Cardiac muscle cell (in vitro differentiated cells and primary cell): ENCODE results near the gene NOTCH2. TPM values are rescaled to one million over a fixed set of nuclear protein-coding genes. Genes with fewer than 3 reads are reported as not detected.

Experiments
- DNase-seq, 2 donors: peaks; one replicate each; pipeline versions ENCODE4 v3.0.0 to v3.0.0-alpha.2; 2010 to 2017; ENCODE audit warnings: low read depth in 1 of 2, low spot score in 1 of 2
- H3K27ac ChIP-seq: fragments of 200-600 bp; sonication (generic); 2 replicates; pipeline ENCODE4 v1.5.1; 2016
- H3K27me3 ChIP-seq: fragments of 200-600 bp; sonication (generic); 2 replicates; pipeline ENCODE4 v1.6.0; 2016; ENCODE audit warnings: control low read depth
- H3K36me3 ChIP-seq: fragments of 200-600 bp; sonication (generic); 2 replicates; pipeline ENCODE4 v1.5.1; 2016; ENCODE audit warnings: control low read depth
- H3K4me1 ChIP-seq: fragments of 200-600 bp; sonication (generic); 2 replicates; pipeline ENCODE4 v1.8.1; 2017; ENCODE audit warnings: low read depth, mild to moderate bottlenecking, mixed run types
- H3K4me3 ChIP-seq: fragments of 200-600 bp; sonication (generic); 2 replicates; pipeline ENCODE4 v1.5.1; 2016; ENCODE audit warnings: mild to moderate bottlenecking
- H3K9me3 ChIP-seq: fragments of 200-600 bp; sonication (generic); 2 replicates; pipeline ENCODE4 v1.5.1; 2017; ENCODE audit warnings: low read depth, mild to moderate bottlenecking, control low read depth
- polyA plus RNA-seq: library from polyadenylated mRNA; unstranded; fragments of >200 nt; fragmentation: Nextera tagmentation; extraction: Ambion mirVana; gene quantifications from 2 replicates; pipeline ENCODE4 v1.2.1, GENCODE V29; 2016
- total RNA-seq: library from RNA; depleted of rRNA; stranded (reverse); fragments of >200 nt; gene quantifications from 2 replicates; pipeline ENCODE4 v1.2.3, GENCODE V29; 2016
- TF ChIP-seq, protein P1 (sequence below): IDR thresholded peaks from 2 replicates; pipeline ENCODE4 v1.5.1; 2012; ENCODE audit warnings: low read depth, mild to moderate bottlenecking, low read length

The NOTCH2 gene
- total and polyA plus RNA-seq, 2 experiments from 2014 or later = 25.6 to 52.3 TPM

DNA sequence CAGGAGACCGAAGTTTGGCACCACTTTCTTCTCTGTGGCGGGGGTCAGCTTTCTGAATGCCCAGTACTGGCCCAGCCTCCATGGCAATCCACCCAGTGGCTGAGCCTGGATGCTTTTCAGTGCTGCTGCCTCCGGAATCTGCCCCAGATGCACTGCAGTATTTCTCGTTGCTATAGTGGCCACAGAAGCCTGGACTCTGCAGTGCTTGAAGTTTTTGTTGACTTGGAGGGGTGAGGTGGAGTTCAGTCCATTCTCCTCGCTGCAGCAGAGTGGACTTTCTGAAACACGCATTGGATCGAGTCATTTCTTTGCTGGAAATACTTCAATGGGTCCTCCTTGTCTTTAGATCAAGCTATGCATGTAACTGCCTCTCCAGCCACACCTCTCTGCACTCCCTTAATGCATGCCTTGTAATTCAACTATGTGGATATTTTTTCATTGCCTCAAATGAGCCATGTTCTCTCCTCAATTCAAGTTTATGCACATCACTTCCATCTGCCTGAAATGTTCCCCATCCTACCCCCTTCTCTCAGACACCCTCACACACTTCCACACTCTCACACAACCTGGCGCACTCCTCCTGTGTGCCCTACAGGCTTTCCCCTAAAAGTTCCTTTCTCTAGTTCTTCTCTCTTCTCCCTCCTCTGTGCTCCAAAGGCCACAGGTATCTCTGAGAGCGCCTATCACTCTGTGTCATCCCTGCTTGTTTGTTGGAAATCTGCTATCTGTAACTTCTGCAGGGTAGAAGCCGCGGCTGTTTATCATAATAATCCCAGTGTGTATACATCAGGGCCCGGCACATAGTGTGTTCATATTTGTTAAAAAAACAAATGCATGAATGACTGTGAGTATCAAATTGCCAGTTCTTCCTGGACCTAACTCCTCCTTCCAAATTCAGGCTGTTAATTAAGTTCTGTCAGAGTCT is 189.7 kb downstream of the NOTCH2 start:
- Histone ChIP-seq H3K27ac (no peak overlapping the region), H3K4me3 (no peak overlapping the region), H3K4me1 (no peaks in the 10 kb centered on the region), H3K27me3 (peaks cover 12% of the 10 kb centered on the region), H3K36me3 (no peaks in the 10 kb centered on the region), H3K9me3 (no peaks in the 10 kb centered on the region)
- DNase-seq = no peak
- TF ChIP-seq, protein P1, sequence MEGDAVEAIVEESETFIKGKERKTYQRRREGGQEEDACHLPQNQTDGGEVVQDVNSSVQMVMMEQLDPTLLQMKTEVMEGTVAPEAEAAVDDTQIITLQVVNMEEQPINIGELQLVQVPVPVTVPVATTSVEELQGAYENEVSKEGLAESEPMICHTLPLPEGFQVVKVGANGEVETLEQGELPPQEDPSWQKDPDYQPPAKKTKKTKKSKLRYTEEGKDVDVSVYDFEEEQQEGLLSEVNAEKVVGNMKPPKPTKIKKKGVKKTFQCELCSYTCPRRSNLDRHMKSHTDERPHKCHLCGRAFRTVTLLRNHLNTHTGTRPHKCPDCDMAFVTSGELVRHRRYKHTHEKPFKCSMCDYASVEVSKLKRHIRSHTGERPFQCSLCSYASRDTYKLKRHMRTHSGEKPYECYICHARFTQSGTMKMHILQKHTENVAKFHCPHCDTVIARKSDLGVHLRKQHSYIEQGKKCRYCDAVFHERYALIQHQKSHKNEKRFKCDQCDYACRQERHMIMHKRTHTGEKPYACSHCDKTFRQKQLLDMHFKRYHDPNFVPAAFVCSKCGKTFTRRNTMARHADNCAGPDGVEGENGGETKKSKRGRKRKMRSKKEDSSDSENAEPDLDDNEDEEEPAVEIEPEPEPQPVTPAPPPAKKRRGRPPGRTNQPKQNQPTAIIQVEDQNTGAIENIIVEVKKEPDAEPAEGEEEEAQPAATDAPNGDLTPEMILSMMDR = no peak

DNA sequence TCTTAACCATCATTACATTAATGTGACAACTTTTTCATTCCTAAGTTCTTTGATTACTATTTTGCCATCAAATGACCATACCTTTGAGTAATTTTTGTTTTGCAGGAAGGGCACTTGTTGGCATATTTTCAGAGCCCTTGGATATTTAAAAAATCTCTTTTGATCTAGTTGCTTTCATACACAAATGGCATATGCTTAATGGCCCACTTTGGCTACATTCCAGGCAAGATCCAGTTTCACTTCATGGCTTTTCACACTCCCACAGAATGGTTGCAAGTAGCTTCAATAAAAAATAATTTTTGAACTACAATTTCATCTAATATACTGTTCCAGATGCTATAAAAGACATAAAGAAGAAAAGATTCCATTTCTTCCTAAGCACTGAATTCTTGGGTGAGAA is 191.3 kb downstream of the NOTCH2 start:
- H3K27ac ChIP-seq = no peak overlapping the region
- H3K27me3 ChIP-seq = no peaks in the 10 kb centered on the region
- H3K4me1 ChIP-seq = peaks cover 6% of the 10 kb centered on the region
- no peaks in the 10 kb centered on the region for H3K36me3 ChIP-seq
- no peak for DNase-seq
- no peak overlapping the region for H3K4me3 ChIP-seq
- H3K9me3 ChIP-seq = no peaks in the 10 kb centered on the region
- TF ChIP-seq, protein P1 = no peak

DNA sequence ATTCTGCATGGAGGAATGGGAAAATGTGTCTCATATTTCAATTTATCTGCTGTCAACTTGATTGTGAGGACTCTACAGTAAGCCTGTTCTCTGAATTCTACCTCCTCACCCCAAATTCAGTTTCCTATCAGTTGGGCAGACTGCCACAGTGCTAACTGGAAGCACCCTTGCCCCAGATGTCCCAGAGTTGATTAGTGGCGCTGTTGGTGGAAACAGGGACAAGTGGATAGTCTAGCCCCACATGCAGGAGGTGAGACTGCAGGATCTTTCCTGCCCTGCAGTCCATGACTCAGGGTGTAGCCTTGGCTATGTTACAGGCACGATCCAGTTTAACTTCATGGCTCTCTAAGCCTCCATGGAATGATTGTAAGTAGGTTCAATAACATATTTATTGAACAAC is 195.3 kb downstream of the NOTCH2 start:
- Histone ChIP-seq H3K27ac (no peak overlapping the region), H3K4me1 (peaks cover 6% of the 10 kb centered on the region), H3K9me3 (no peaks in the 10 kb centered on the region), H3K27me3 (no peaks in the 10 kb centered on the region), H3K36me3 (no peaks in the 10 kb centered on the region), H3K4me3 (no peak overlapping the region)
- no peak for DNase-seq
- TF ChIP-seq, protein P1 = no peak

DNA sequence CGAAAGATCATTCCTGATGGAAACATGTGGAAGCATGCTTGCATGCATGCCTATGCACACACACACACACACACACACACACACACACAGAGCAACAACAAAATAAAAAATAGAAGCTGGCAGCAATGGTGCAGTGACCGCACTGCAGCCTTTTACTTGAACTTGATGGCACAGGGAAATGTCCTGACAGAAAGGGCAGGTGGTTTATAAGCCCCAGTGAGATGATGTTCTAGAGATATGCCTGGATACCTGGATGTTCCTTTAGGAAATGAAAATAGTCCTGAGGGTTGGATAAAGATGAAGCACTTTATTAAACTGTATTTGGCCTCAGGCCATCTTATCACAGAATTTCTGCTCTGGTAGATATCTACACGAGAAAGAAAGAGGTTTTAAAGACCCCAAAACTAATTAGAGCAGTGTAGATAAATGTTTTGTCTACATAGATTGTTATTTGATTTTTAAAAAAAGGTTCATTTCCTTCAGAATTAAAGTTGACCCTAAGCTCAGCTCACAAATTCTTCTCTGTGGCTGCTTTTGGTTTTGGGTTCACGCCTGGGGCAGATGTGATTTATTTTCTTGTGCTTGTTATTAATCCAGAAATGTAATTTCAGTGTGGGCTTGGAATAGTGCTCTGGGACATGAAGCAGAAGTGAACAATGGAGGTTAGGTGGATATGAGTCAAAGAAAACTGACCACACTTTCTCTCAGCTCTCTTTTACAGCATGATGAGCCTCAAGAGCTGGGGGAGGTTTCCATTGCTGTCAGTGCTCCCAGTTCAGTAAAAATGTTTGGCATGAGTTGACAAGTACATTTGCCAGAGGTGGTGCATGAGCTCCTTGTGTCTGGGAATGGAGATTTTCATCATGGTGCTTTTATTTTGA is 196.1 kb downstream of the NOTCH2 start:
- H3K36me3 ChIP-seq = no peaks in the 10 kb centered on the region
- H3K4me1 ChIP-seq = peaks cover 6% of the 10 kb centered on the region
- TF ChIP-seq, protein P1 = no peak
- H3K9me3 ChIP-seq = no peaks in the 10 kb centered on the region
- peak; percentile 47 to 88 for DNase-seq
- no peak overlapping the region for H3K4me3 ChIP-seq
- no peak overlapping the region for H3K27ac ChIP-seq
- H3K27me3 ChIP-seq = no peaks in the 10 kb centered on the region

DNA sequence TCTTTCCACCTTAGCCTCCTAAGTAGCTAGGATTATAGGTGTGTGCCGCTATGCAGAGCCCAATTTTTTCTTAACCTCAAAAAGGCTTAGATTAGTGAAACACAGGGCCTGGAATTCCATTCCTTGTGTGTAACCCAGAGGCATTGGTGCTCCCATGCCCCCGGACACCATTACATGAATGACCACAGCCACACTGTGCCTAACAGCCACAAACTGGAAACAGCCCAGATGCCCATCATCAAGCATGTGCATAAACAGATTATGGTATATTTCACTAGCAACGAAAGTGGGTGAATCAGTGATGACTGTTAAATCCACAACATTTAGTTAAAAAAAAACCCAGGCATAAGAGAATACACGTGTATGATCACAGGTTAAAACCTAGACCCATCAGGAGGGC is 197.6 kb downstream of the NOTCH2 start:
- DNase-seq = no peak
- Histone ChIP-seq H3K36me3 (no peaks in the 10 kb centered on the region), H3K4me1 (peaks cover 6% of the 10 kb centered on the region), H3K27me3 (no peaks in the 10 kb centered on the region), H3K27ac (no peak overlapping the region), H3K9me3 (no peaks in the 10 kb centered on the region), H3K4me3 (no peak overlapping the region)
- TF ChIP-seq, protein P1 = no peak
